Activated CD8-positive, alpha-beta memory T cell treated with anti-CD3 and anti-CD28 coated beads, Interleukin-2, amount 10 ng/mL, durations not matched to agents 7 days and 5 days (primary cell): ENCODE measurements around the gene TRDMT1. TPM values are rescaled to one million over a fixed set of nuclear protein-coding genes. Genes with fewer than 3 reads are reported as not detected.
A peak's percentile ranks its signal among the peaks of the same experiment; 100 is the strongest.

Source experiments
- ATAC-seq: fragments of 150-1000 bp; cut with Tn5 transposase; one replicate; pipeline ENCODE4 v1.10.0; 2021; ENCODE audit warnings: moderate library complexity
- CTCF ChIA-PET: fragments of 350-600 bp; sonication (Branson Sonifier 250); formaldehyde crosslinking; loops from one replicate; lab custom pipeline; 2021; ENCODE audit warnings: antibody characterized with exemption; lab: Charles Lee
- DNase-seq: peaks from one replicate; pipeline ENCODE4 v3.0.0-alpha.2; 2020
- H3K27ac Mint-ChIP-seq: one replicate; pipeline ENCODE4 v1.8.0; 2021; ENCODE audit warnings: mild to moderate bottlenecking, mixed read lengths
- H3K27me3 Mint-ChIP-seq: one replicate; pipeline ENCODE4 v1.8.0; 2021; ENCODE audit warnings: mixed read lengths
- H3K36me3 Mint-ChIP-seq: one replicate; pipeline ENCODE4 v1.8.0; 2021; ENCODE audit warnings: mild to moderate bottlenecking, mixed read lengths
- H3K4me1 Mint-ChIP-seq: one replicate; pipeline ENCODE4 v1.8.0; 2021; ENCODE audit warnings: mixed read lengths
- H3K4me3 Mint-ChIP-seq: one replicate; pipeline ENCODE4 v1.8.0; 2021; ENCODE audit warnings: mild to moderate bottlenecking, moderate library complexity, mixed read lengths
- H3K9me3 Mint-ChIP-seq: one replicate; pipeline ENCODE4 v1.8.0; 2022; ENCODE audit warnings: low read depth, mixed read lengths
- total RNA-seq, 2 experiments: library from RNA; stranded (reverse); gene quantifications; one replicate each; pipeline ENCODE4 v1.2.3, GENCODE V29; 2021

The TRDMT1 gene
- total RNA-seq, 2 experiments from 2014 or later, result 7.7 to 9.2 TPM

- ATAC-seq (no peak), DNase-seq (no peak)
- Mint-ChIP-seq H3K4me1 (peaks cover 9% of the 10 kb centered on the region), H3K36me3 (peaks cover 4% of the 10 kb centered on the region), H3K9me3 (no peaks in the 10 kb centered on the region), H3K27ac (no peak overlapping the region), H3K27me3 (no peaks in the 10 kb centered on the region), H3K4me3 (no peak overlapping the region)
- CTCF ChIA-PET, result no interaction called here
Observed at GRCh38 chr10:17177014-17177413, 24.5 kb downstream of the TRDMT1 start.

GRCh38 chr10:17176091-17176490 lies 25.4 kb downstream of the TRDMT1 start:
- Mint-ChIP-seq H3K4me1 (peaks cover 9% of the 10 kb centered on the region), H3K4me3 (no peak overlapping the region), H3K27ac (no peak overlapping the region), H3K27me3 (no peaks in the 10 kb centered on the region), H3K9me3 (no peaks in the 10 kb centered on the region), H3K36me3 (peaks cover 6% of the 10 kb centered on the region)
- CTCF ChIA-PET, result no interaction called here
- DNase-seq, result no peak
- ATAC-seq, result no peak

GRCh38 chr10:17175551-17175950 lies 25.9 kb downstream of the TRDMT1 start:
- Mint-ChIP-seq H3K27ac (peak overlapping the region; percentile 28), H3K27me3 (no peaks in the 10 kb centered on the region), H3K4me1 (peaks cover 9% of the 10 kb centered on the region), H3K4me3 (no peak overlapping the region), H3K9me3 (no peaks in the 10 kb centered on the region), H3K36me3 (peaks cover 6% of the 10 kb centered on the region)
- DNase-seq (no peak), ATAC-seq (peak; percentile 55)
- CTCF ChIA-PET, result no interaction called here

- no peak overlapping the region for H3K4me3 Mint-ChIP-seq
- H3K9me3 Mint-ChIP-seq, result no peaks in the 10 kb centered on the region
- H3K4me1 Mint-ChIP-seq, result peaks cover 9% of the 10 kb centered on the region
- peaks cover 6% of the 10 kb centered on the region for H3K36me3 Mint-ChIP-seq
- DNase-seq (no peak), ATAC-seq (no peak)
- H3K27me3 Mint-ChIP-seq, result no peaks in the 10 kb centered on the region
- CTCF ChIA-PET, result no interaction called here
- H3K27ac Mint-ChIP-seq, result no peak overlapping the region
Observed at GRCh38 chr10:17174626-17175025, 26.8 kb downstream of the TRDMT1 start.

GRCh38 chr10:17171141-17171641 lies 30.3 kb downstream of the TRDMT1 start:
- Mint-ChIP-seq H3K27me3 (no peaks in the 10 kb centered on the region), H3K9me3 (no peaks in the 10 kb centered on the region), H3K36me3 (peaks cover 4% of the 10 kb centered on the region), H3K27ac (no peak overlapping the region), H3K4me1 (peaks cover 15% of the 10 kb centered on the region), H3K4me3 (no peak overlapping the region)
- no peak for ATAC-seq
- CTCF ChIA-PET, result interaction anchor here (1.2 kb wide), 1 partner anchor 329 kb away, joined by 3 read pairs; no protein-coding TSS in a partner anchor
- DNase-seq, result no peak

- DNase-seq (no peak), ATAC-seq (no peak)
- CTCF ChIA-PET, result no interaction called here
- Mint-ChIP-seq H3K4me3 (no peak overlapping the region), H3K27ac (no peak overlapping the region), H3K9me3 (no peaks in the 10 kb centered on the region), H3K36me3 (peaks cover 4% of the 10 kb centered on the region), H3K4me1 (peaks cover 6% of the 10 kb centered on the region), H3K27me3 (no peaks in the 10 kb centered on the region)
Observed at GRCh38 chr10:17169803-17170202, 31.7 kb downstream of the TRDMT1 start.

- Mint-ChIP-seq H3K4me3 (no peak overlapping the region), H3K9me3 (no peaks in the 10 kb centered on the region), H3K27ac (no peak overlapping the region), H3K36me3 (peaks cover 1% of the 10 kb centered on the region), H3K4me1 (peaks cover 6% of the 10 kb centered on the region), H3K27me3 (no peaks in the 10 kb centered on the region)
- CTCF ChIA-PET, result no interaction called here
- no peak for ATAC-seq
- no peak for DNase-seq
Observed at GRCh38 chr10:17166699-17167098, 34.8 kb downstream of the TRDMT1 start.

- Mint-ChIP-seq H3K27me3 (no peaks in the 10 kb centered on the region), H3K4me1 (no peaks in the 10 kb centered on the region), H3K36me3 (no peaks in the 10 kb centered on the region), H3K4me3 (no peak overlapping the region), H3K9me3 (no peaks in the 10 kb centered on the region), H3K27ac (no peak overlapping the region)
- CTCF ChIA-PET, result no interaction called here
- no peak for DNase-seq
- no peak for ATAC-seq
Observed at GRCh38 chr10:17162828-17163227, 38.6 kb downstream of the TRDMT1 start.

- H3K4me1 Mint-ChIP-seq, result no peaks in the 10 kb centered on the region
- no peaks in the 10 kb centered on the region for H3K9me3 Mint-ChIP-seq
- H3K4me3 Mint-ChIP-seq, result no peak overlapping the region
- no peak overlapping the region for H3K27ac Mint-ChIP-seq
- ATAC-seq, result no peak
- CTCF ChIA-PET, result no interaction called here
- no peaks in the 10 kb centered on the region for H3K27me3 Mint-ChIP-seq
- H3K36me3 Mint-ChIP-seq, result no peaks in the 10 kb centered on the region
- no peak for DNase-seq
Observed at GRCh38 chr10:17161775-17162174, 39.7 kb downstream of the TRDMT1 start.

GRCh38 chr10:17157024-17157423 lies 44.4 kb downstream of the TRDMT1 start:
- H3K27ac Mint-ChIP-seq, result no peak overlapping the region
- CTCF ChIA-PET, result no interaction called here
- DNase-seq, result no peak
- no peaks in the 10 kb centered on the region for H3K9me3 Mint-ChIP-seq
- ATAC-seq, result no peak
- no peaks in the 10 kb centered on the region for H3K4me1 Mint-ChIP-seq
- no peak overlapping the region for H3K4me3 Mint-ChIP-seq
- H3K36me3 Mint-ChIP-seq, result peaks cover 5% of the 10 kb centered on the region
- H3K27me3 Mint-ChIP-seq, result no peaks in the 10 kb centered on the region

GRCh38 chr10:17155826-17156225 lies 45.6 kb downstream of the TRDMT1 start:
- H3K9me3 Mint-ChIP-seq, result no peaks in the 10 kb centered on the region
- ATAC-seq (no peak), DNase-seq (no peak)
- no peak overlapping the region for H3K4me3 Mint-ChIP-seq
- no peaks in the 10 kb centered on the region for H3K27me3 Mint-ChIP-seq
- H3K36me3 Mint-ChIP-seq, result peaks cover 5% of the 10 kb centered on the region
- H3K27ac Mint-ChIP-seq, result no peak overlapping the region
- H3K4me1 Mint-ChIP-seq, result no peaks in the 10 kb centered on the region
- CTCF ChIA-PET, result no interaction called here

GRCh38 chr10:17154116-17154515 lies 47.4 kb downstream of the TRDMT1 start:
- no peaks in the 10 kb centered on the region for H3K4me1 Mint-ChIP-seq
- no peaks in the 10 kb centered on the region for H3K9me3 Mint-ChIP-seq
- H3K27me3 Mint-ChIP-seq, result no peaks in the 10 kb centered on the region
- no peak overlapping the region for H3K4me3 Mint-ChIP-seq
- H3K27ac Mint-ChIP-seq, result no peak overlapping the region
- DNase-seq (no peak), ATAC-seq (no peak)
- peaks cover 6% of the 10 kb centered on the region for H3K36me3 Mint-ChIP-seq
- CTCF ChIA-PET, result no interaction called here

GRCh38 chr10:17153321-17153720 lies 48.2 kb downstream of the TRDMT1 start:
- ATAC-seq (no peak), DNase-seq (no peak)
- no peaks in the 10 kb centered on the region for H3K4me1 Mint-ChIP-seq
- peaks cover 6% of the 10 kb centered on the region for H3K36me3 Mint-ChIP-seq
- H3K27me3 Mint-ChIP-seq, result no peaks in the 10 kb centered on the region
- no peak overlapping the region for H3K4me3 Mint-ChIP-seq
- no peaks in the 10 kb centered on the region for H3K9me3 Mint-ChIP-seq
- no peak overlapping the region for H3K27ac Mint-ChIP-seq
- CTCF ChIA-PET, result no interaction called here

- H3K4me3 Mint-ChIP-seq, result no peak overlapping the region
- CTCF ChIA-PET, result interaction anchor here (0.9 to 1.1 kb wide), 2 partner anchors 8 to 297 kb away, joined by 3 to 4 read pairs; no protein-coding TSS in a partner anchor
- H3K27me3 Mint-ChIP-seq, result no peaks in the 10 kb centered on the region
- H3K36me3 Mint-ChIP-seq, result peaks cover 8% of the 10 kb centered on the region
- ATAC-seq, result no peak
- no peaks in the 10 kb centered on the region for H3K9me3 Mint-ChIP-seq
- no peaks in the 10 kb centered on the region for H3K4me1 Mint-ChIP-seq
- no peak for DNase-seq
- H3K27ac Mint-ChIP-seq, result no peak overlapping the region
Observed at GRCh38 chr10:17151716-17152115, 49.8 kb downstream of the TRDMT1 start.
